IPS-15b (cell line): ENCODE data around the gene MADD.

Source experiments
- H3K27me3 ChIP-seq: one replicate; pipeline ENCODE4 v1.6.1; 2013; ENCODE audit warnings: low read length; ENCODE audit not compliant: control insufficient read depth, insufficient read depth
- H3K36me3 ChIP-seq: one replicate; pipeline ENCODE4 v1.6.1; 2013; ENCODE audit warnings: low read length; ENCODE audit not compliant: control insufficient read depth, insufficient read depth
- H3K4me1 ChIP-seq: one replicate; pipeline ENCODE4 v1.6.1; 2013; ENCODE audit warnings: mild to moderate bottlenecking, low read length; ENCODE audit not compliant: control insufficient read depth, insufficient read depth
- H3K4me3 ChIP-seq: one replicate; pipeline ENCODE4 v1.5.1; 2013; ENCODE audit warnings: low read depth, low read length
- H3K9ac ChIP-seq: one replicate; pipeline ENCODE4 v1.6.1; 2013; ENCODE audit warnings: low read depth, mild to moderate bottlenecking, low read length
- H3K9me3 ChIP-seq: one replicate; pipeline ENCODE4 v1.6.1; 2013; ENCODE audit warnings: mild to moderate bottlenecking, low read length; ENCODE audit not compliant: control insufficient read depth, insufficient read depth

Gene MADD

GRCh38 chr11:47256374-47256773 is 13.6 kb upstream of the MADD start:
- Histone ChIP-seq H3K27me3 (no peaks in the 10 kb centered on the region), H3K9me3 (no peaks in the 10 kb centered on the region), H3K4me1 (peaks cover 12% of the 10 kb centered on the region), H3K4me3 (no peak overlapping the region), H3K9ac (no peak overlapping the region), H3K36me3 (peaks cover 2% of the 10 kb centered on the region)

- H3K36me3 ChIP-seq: peaks cover 2% of the 10 kb centered on the region
- H3K9ac ChIP-seq: peak overlapping the region; percentile 87
These were observed 12.8 kb upstream of the MADD start for GRCh38 chr11:47257177-47257516.

GRCh38 chr11:47257517-47258316 is 12.2 kb upstream of the MADD start, which contains the start of gene NR1H3:
Gene NR1H3 (plus strand): TSS chr11:47257996. CDS start chr11:47259217, 1,221 bp downstream.
- peak within 1 kb of the TSS; percentile 46 for H3K4me3 ChIP-seq
- no peaks in the 10 kb centered on the region for H3K9me3 ChIP-seq
- H3K36me3 ChIP-seq: peaks cover 2% of the 10 kb centered on the region
- peak within 1 kb of the TSS; percentile 87 for H3K9ac ChIP-seq
- H3K4me1 ChIP-seq: peaks cover 12% of the 10 kb centered on the region
- no peaks in the 10 kb centered on the region for H3K27me3 ChIP-seq

More at GRCh38 chr11:47257177-47257516, 12.8 kb upstream of the MADD start:
- Histone ChIP-seq H3K9me3 (no peaks in the 10 kb centered on the region), H3K4me1 (peaks cover 12% of the 10 kb centered on the region), H3K27me3 (no peaks in the 10 kb centered on the region), H3K4me3 (peak overlapping the region; percentile 46)

GRCh38 chr11:47258317-47258902 is 11.5 kb upstream of the MADD start:
- peaks cover 12% of the 10 kb centered on the region for H3K4me1 ChIP-seq
- peaks cover 2% of the 10 kb centered on the region for H3K36me3 ChIP-seq
- peak overlapping the region; percentile 46 for H3K4me3 ChIP-seq
- H3K9ac ChIP-seq: no peak overlapping the region
- no peaks in the 10 kb centered on the region for H3K27me3 ChIP-seq
- no peaks in the 10 kb centered on the region for H3K9me3 ChIP-seq

- no peak overlapping the region for H3K4me3 ChIP-seq
- H3K27me3 ChIP-seq: no peaks in the 10 kb centered on the region
- H3K4me1 ChIP-seq: peaks cover 12% of the 10 kb centered on the region
- H3K36me3 ChIP-seq: peaks cover 2% of the 10 kb centered on the region
- no peaks in the 10 kb centered on the region for H3K9me3 ChIP-seq
- H3K9ac ChIP-seq: no peak overlapping the region
These were observed 10.5 kb upstream of the MADD start for GRCh38 chr11:47259232-47259977.

- Histone ChIP-seq H3K9me3 (no peaks in the 10 kb centered on the region), H3K27me3 (no peaks in the 10 kb centered on the region), H3K36me3 (no peaks in the 10 kb centered on the region), H3K4me1 (peaks cover 12% of the 10 kb centered on the region), H3K9ac (no peak overlapping the region), H3K4me3 (no peak overlapping the region)
These were observed 9.6 kb upstream of the MADD start for GRCh38 chr11:47260366-47260765.

- Histone ChIP-seq H3K9me3 (no peaks in the 10 kb centered on the region), H3K36me3 (no peaks in the 10 kb centered on the region), H3K9ac (no peak overlapping the region), H3K27me3 (no peaks in the 10 kb centered on the region), H3K4me1 (peaks cover 12% of the 10 kb centered on the region), H3K4me3 (no peak overlapping the region)
These were observed 8.6 kb upstream of the MADD start for GRCh38 chr11:47261291-47261800.

- no peak overlapping the region for H3K9ac ChIP-seq
- H3K27me3 ChIP-seq: no peaks in the 10 kb centered on the region
- peaks cover 11% of the 10 kb centered on the region for H3K4me1 ChIP-seq
- H3K4me3 ChIP-seq: no peak overlapping the region
- no peaks in the 10 kb centered on the region for H3K9me3 ChIP-seq
- no peaks in the 10 kb centered on the region for H3K36me3 ChIP-seq
These were observed 5.8 kb upstream of the MADD start for GRCh38 chr11:47264119-47264518.

- no peak overlapping the region for H3K4me3 ChIP-seq
- peaks cover 8% of the 10 kb centered on the region for H3K4me1 ChIP-seq
- H3K27me3 ChIP-seq: no peaks in the 10 kb centered on the region
- H3K9ac ChIP-seq: no peak overlapping the region
- H3K36me3 ChIP-seq: no peaks in the 10 kb centered on the region
- H3K9me3 ChIP-seq: no peaks in the 10 kb centered on the region
These were observed 5.4 kb upstream of the MADD start for GRCh38 chr11:47264521-47264920.

- Histone ChIP-seq H3K4me1 (peaks cover 18% of the 10 kb centered on the region), H3K9ac (no peak overlapping the region), H3K9me3 (no peaks in the 10 kb centered on the region), H3K4me3 (no peak overlapping the region), H3K27me3 (no peaks in the 10 kb centered on the region), H3K36me3 (no peaks in the 10 kb centered on the region)
These were observed 2.1 kb upstream of the MADD start for GRCh38 chr11:47267876-47268275.

GRCh38 chr11:47268448-47269001 is 1.4 kb upstream of the MADD start:
- peak overlapping the region; percentile 83 for H3K9ac ChIP-seq
- peaks cover 18% of the 10 kb centered on the region for H3K4me1 ChIP-seq
- no peaks in the 10 kb centered on the region for H3K9me3 ChIP-seq
- peak overlapping the region; percentile 87 for H3K4me3 ChIP-seq
- H3K36me3 ChIP-seq: no peaks in the 10 kb centered on the region
- H3K27me3 ChIP-seq: no peaks in the 10 kb centered on the region
